H9 (cell line): Measurements from ENCODE around the gene DUSP21. TPM values are rescaled to one million over a fixed set of nuclear protein-coding genes. Genes with fewer than 3 reads are reported as not detected.

Experiments
- DNase-seq: peaks from one replicate; pipeline ENCODE4 v3.0.0-alpha.2; 2017
- H2AFZ ChIP-seq: one replicate; pipeline ENCODE4 v1.6.1; 2013; ENCODE audit warnings: mild to moderate bottlenecking, low read length, control low read depth, moderate library complexity
- H2AK5ac ChIP-seq: 2 replicates; pipeline ENCODE4 v1.6.1; 2013; ENCODE audit warnings: low read length, control low read depth, mixed read lengths; ENCODE audit not compliant: insufficient read length
- H2BK120ac ChIP-seq: one replicate; pipeline ENCODE4 v1.6.1; 2013; ENCODE audit warnings: low read depth, mild to moderate bottlenecking, low read length, control low read depth, inconsistent platforms; ENCODE audit not compliant: poor library complexity, severe bottlenecking
- H2BK12ac ChIP-seq: 2 replicates; pipeline ENCODE4 v1.6.1; 2013; ENCODE audit warnings: low read length, control low read depth, mixed read lengths, low read depth; ENCODE audit not compliant: insufficient read length
- H2BK15ac ChIP-seq: 2 replicates; pipeline ENCODE4 v1.6.1; 2013; ENCODE audit warnings: low read depth, low read length, control low read depth
- H2BK20ac ChIP-seq: one replicate; pipeline ENCODE4 v1.6.1; 2013; ENCODE audit warnings: low read depth, mild to moderate bottlenecking, low read length, control low read depth, inconsistent platforms; ENCODE audit not compliant: poor library complexity, severe bottlenecking
- H2BK5ac ChIP-seq: 2 replicates; pipeline ENCODE4 v1.6.1; 2013; ENCODE audit warnings: low read length, control low read depth, mixed read lengths; ENCODE audit not compliant: insufficient read length
- H3K14ac ChIP-seq: 2 replicates; pipeline ENCODE4 v1.6.1; 2013; ENCODE audit warnings: low read length, control low read depth; ENCODE audit not compliant: insufficient read depth
- H3K18ac ChIP-seq: 2 replicates; pipeline ENCODE4 v1.6.1; 2013; ENCODE audit warnings: low read depth, mild to moderate bottlenecking, mixed read lengths, low read length, control low read depth; ENCODE audit not compliant: insufficient read length
- H3K23ac ChIP-seq: 2 replicates; pipeline ENCODE4 v1.6.1; 2013; ENCODE audit warnings: low read length, control low read depth, mixed read lengths, low read depth; ENCODE audit not compliant: insufficient read length
- H3K23me2 ChIP-seq: 2 replicates; pipeline ENCODE4 v1.6.1; 2013; ENCODE audit warnings: low read depth, mild to moderate bottlenecking, mixed read lengths, low read length, control low read depth; ENCODE audit not compliant: insufficient read length, poor library complexity, severe bottlenecking
- H3K27ac ChIP-seq: 2 replicates; pipeline ENCODE4 v1.5.1; 2013; ENCODE audit warnings: low read length, control low read depth, mixed read lengths, low read depth; ENCODE audit not compliant: insufficient read length
- H3K27me3 ChIP-seq: 2 replicates; pipeline ENCODE4 v1.6.1; 2013; ENCODE audit warnings: low read length, control low read depth, inconsistent platforms; ENCODE audit not compliant: insufficient read depth
- H3K4ac ChIP-seq: 2 replicates; pipeline ENCODE4 v1.6.1; 2013; ENCODE audit warnings: low read depth, mild to moderate bottlenecking, control low read depth, inconsistent platforms, low read length, moderate library complexity
- H3K4me1 ChIP-seq: 2 replicates; pipeline ENCODE4 v1.6.1; 2013; ENCODE audit warnings: low read length, control low read depth, inconsistent platforms; ENCODE audit not compliant: insufficient read depth
- H3K4me2 ChIP-seq: 2 replicates; pipeline ENCODE4 v1.6.1; 2013; ENCODE audit warnings: low read length, control low read depth, mixed read lengths; ENCODE audit not compliant: insufficient read length, insufficient read depth
- H3K56ac ChIP-seq: 2 replicates; pipeline ENCODE4 v1.6.1; 2013; ENCODE audit warnings: low read depth, mild to moderate bottlenecking, mixed read lengths, low read length, control low read depth; ENCODE audit not compliant: insufficient read length
- H3K79me1 ChIP-seq: 2 replicates; pipeline ENCODE4 v1.6.1; 2013; ENCODE audit warnings: low read depth, mild to moderate bottlenecking, moderate library complexity, low read length, control low read depth, inconsistent platforms; ENCODE audit not compliant: insufficient read depth, poor library complexity, severe bottlenecking
- H3K79me2 ChIP-seq: 2 replicates; pipeline ENCODE4 v1.6.1; 2013; ENCODE audit warnings: low read length, control low read depth, inconsistent platforms; ENCODE audit not compliant: insufficient read depth
- H3K9ac ChIP-seq: 2 replicates; pipeline ENCODE4 v1.6.1; 2013; ENCODE audit warnings: low read length, control low read depth, mixed read lengths; ENCODE audit not compliant: insufficient read length; ENCODE audit errors: extremely low read depth
- H3K9me3 ChIP-seq: one replicate; pipeline ENCODE4 v1.6.1; 2013; ENCODE audit warnings: low read depth, low read length, inconsistent platforms; ENCODE audit not compliant: control insufficient read depth
- H3T11ph ChIP-seq: one replicate; pipeline ENCODE4 v1.6.1; 2013; ENCODE audit warnings: mild to moderate bottlenecking, low read length, control low read depth, inconsistent platforms
- H4K20me1 ChIP-seq: one replicate; pipeline ENCODE4 v1.6.1; 2013; ENCODE audit not compliant: control insufficient read depth, insufficient read length, insufficient read depth
- H4K5ac ChIP-seq: 2 replicates; pipeline ENCODE4 v1.6.1; 2013; ENCODE audit warnings: low read depth, mild to moderate bottlenecking, mixed read lengths, low read length, control low read depth; ENCODE audit not compliant: insufficient read length
- H4K8ac ChIP-seq: replicated peaks from 2 replicates; pipeline ENCODE4 v1.6.1; 2013; ENCODE audit warnings: low read length, control low read depth, mixed read lengths, low read depth; ENCODE audit not compliant: insufficient read length
- H4K91ac ChIP-seq: 2 replicates; pipeline ENCODE4 v1.6.1; 2013; ENCODE audit warnings: low read depth, mild to moderate bottlenecking, moderate library complexity, mixed read lengths, low read length, control low read depth; ENCODE audit not compliant: insufficient read length
- H3K27ac Mint-ChIP-seq, 3 experiments: 2 replicates in 2 of 3; 3 replicates in 1 of 3; pipeline ENCODE4 v1.8.0; 2020 to 2021; ENCODE audit warnings: mixed read lengths in 3 of 3, mild to moderate bottlenecking in 1 of 3, moderate library complexity in 1 of 3
- H3K27me3 Mint-ChIP-seq: 2 replicates; pipeline ENCODE4 v1.8.0; 2021; ENCODE audit warnings: low read depth, mild to moderate bottlenecking, moderate library complexity, mixed read lengths
- H3K36me3 Mint-ChIP-seq, 3 experiments: 2 replicates in 2 of 3; 3 replicates in 1 of 3; pipeline ENCODE4 v1.8.0; 2020 to 2021; ENCODE audit warnings: low read depth in 3 of 3, mixed read lengths in 3 of 3; ENCODE audit not compliant: insufficient read depth in 1 of 3
- H3K4me1 Mint-ChIP-seq, 2 experiments: 2 replicates each; pipeline ENCODE4 v1.8.0; 2020; ENCODE audit warnings: mixed read lengths in 2 of 2
- H3K4me3 Mint-ChIP-seq, 2 experiments: 2 replicates in 1 of 2; 3 replicates in 1 of 2; pipeline ENCODE4 v1.8.0; 2020 to 2021; ENCODE audit warnings: mild to moderate bottlenecking in 2 of 2, mixed read lengths in 2 of 2, moderate library complexity in 1 of 2
- H3K9me3 Mint-ChIP-seq, 2 experiments: 2 replicates in 1 of 2; 3 replicates in 1 of 2; pipeline ENCODE4 v1.8.0; 2020; ENCODE audit warnings: mild to moderate bottlenecking in 2 of 2, mixed read lengths in 2 of 2, moderate library complexity in 1 of 2
- WGBS: extraction: QIAGEN DNeasy Blood & Tissue Kit; methylation state at CpG from one replicate; pipeline ENCODE4 v1.1.7; 2013; ENCODE audit warnings: missing lambda C conversion rate, low lambda C conversion rate, mixed read lengths; ENCODE audit not compliant: insufficient read length; ENCODE audit errors: extremely low coverage; 5-methylcytosine and 5-hydroxymethylcytosine counted together
- total RNA-seq: library from RNA; stranded (reverse); gene quantifications from 2 replicates; pipeline ENCODE4 v1.2.1, GENCODE V29; 2021
- TF ChIP-seq, protein P1 (sequence below): fragments of 200-600 bp; sonication (generic); conservative IDR thresholded peaks from 3 replicates; pipeline ENCODE4 v1.8.0; 2021; ENCODE audit warnings: antibody characterized with exemption, mild to moderate bottlenecking

Gene DUSP21
- total RNA-seq, 1 experiment from 2014 or later, result not detected

DNA sequence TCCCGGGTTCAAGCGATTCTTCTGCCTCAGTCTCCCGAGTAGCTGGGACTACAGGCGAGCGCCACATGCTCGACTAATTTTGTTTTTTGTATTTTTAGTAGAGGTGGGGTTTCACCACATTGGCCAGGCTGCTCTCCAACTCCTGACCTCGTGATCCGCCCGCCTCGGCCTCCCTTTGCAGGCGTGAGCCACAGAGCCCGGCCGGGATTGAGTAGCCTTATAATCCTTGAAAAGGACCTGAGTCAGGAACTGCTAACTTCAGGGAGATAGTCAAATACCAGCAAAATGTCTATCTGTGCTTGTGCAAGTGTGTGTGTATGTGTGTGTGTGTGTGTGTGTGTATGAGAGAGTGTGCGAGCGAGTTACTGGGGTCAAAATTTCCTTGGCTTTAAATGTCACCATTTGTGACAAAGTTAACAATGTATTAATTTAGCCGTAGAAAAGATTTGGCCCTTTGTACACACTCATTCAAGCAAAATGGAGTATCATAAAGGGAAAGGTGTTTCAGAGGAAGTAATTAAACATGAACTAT is 27.4 kb downstream of the DUSP21 start:
- Histone ChIP-seq H4K8ac (no peak overlapping the region), H3K9me3 (peaks cover 24% of the 10 kb centered on the region), H4K20me1 (no peaks in the 10 kb centered on the region), H3K23me2 (no peaks in the 10 kb centered on the region), H2BK12ac (no peak overlapping the region), H4K91ac (no peak overlapping the region), H3K14ac (no peak overlapping the region), H3K9ac (no peak overlapping the region), H4K5ac (no peak overlapping the region), H2BK20ac (no peak overlapping the region), H2AK5ac (no peak overlapping the region), H3K79me1 (no peaks in the 10 kb centered on the region), H3K23ac (no peak overlapping the region), H2AFZ (no peak overlapping the region), H3T11ph (no peak overlapping the region), H3K27me3 (no peaks in the 10 kb centered on the region), H3K56ac (no peak overlapping the region), H3K4me1 (no peaks in the 10 kb centered on the region), H3K4me2 (peak overlapping the region; percentile 10), H2BK5ac (no peak overlapping the region), H2BK120ac (no peak overlapping the region), H3K18ac (no peak overlapping the region), H3K27ac (no peak overlapping the region), H3K4ac (no peak overlapping the region), H2BK15ac (no peak overlapping the region), H3K79me2 (peaks cover 7% of the 10 kb centered on the region; the same call in 1 of the 2 replicates)
- no peaks in the 10 kb centered on the region for H3K27me3 Mint-ChIP-seq
- H3K4me1 Mint-ChIP-seq, result peaks cover 4 to 10% of the 10 kb centered on the region in 2 experiments
- DNase-seq, result no peak
- TF ChIP-seq, protein P1, sequence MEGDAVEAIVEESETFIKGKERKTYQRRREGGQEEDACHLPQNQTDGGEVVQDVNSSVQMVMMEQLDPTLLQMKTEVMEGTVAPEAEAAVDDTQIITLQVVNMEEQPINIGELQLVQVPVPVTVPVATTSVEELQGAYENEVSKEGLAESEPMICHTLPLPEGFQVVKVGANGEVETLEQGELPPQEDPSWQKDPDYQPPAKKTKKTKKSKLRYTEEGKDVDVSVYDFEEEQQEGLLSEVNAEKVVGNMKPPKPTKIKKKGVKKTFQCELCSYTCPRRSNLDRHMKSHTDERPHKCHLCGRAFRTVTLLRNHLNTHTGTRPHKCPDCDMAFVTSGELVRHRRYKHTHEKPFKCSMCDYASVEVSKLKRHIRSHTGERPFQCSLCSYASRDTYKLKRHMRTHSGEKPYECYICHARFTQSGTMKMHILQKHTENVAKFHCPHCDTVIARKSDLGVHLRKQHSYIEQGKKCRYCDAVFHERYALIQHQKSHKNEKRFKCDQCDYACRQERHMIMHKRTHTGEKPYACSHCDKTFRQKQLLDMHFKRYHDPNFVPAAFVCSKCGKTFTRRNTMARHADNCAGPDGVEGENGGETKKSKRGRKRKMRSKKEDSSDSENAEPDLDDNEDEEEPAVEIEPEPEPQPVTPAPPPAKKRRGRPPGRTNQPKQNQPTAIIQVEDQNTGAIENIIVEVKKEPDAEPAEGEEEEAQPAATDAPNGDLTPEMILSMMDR, result no peak
- H3K9me3 Mint-ChIP-seq, result peaks cover 43 to 62% of the 10 kb centered on the region in 2 experiments
- H3K27ac Mint-ChIP-seq, result peak overlapping the region in 2 of 3 experiments; percentile 38 to 80; a peak in 5 of 7 replicates
- peaks cover 0 to 9% (median 8%) of the 10 kb centered on the region in 3 experiments; a peak in 6 of 7 replicates for H3K36me3 Mint-ChIP-seq
- peak overlapping the region; percentile 73 to 86 for H3K4me3 Mint-ChIP-seq
- WGBS, result no CpG with 5 or more reads among the region's 16 CpGs
